ENCODE data around the gene PHF21A.
"Not testable (repeated sequence)": the region's sequence is repeated elsewhere in the genome, so short reads cannot be mapped to it uniquely, and the experiment has no call there.

The PHF21A gene

GRCh38 chr11:45918331-45918941 lies 202.8 kb downstream of the PHF21A start:
- peak; percentile 84 for DNase-seq

GRCh38 chr11:45917623-45918330 lies 203.5 kb downstream of the PHF21A start, which contains the start of gene PEX16:
TSS of gene PEX16 (minus strand) at chr11:45917877. CDS start at chr11:45917811, 66 bp downstream.
- DNase-seq: peak; percentile 93

GRCh38 chr11:45917286-45917622 lies 204.0 kb downstream of the PHF21A start:
- DNase-seq: no peak

- no peak for DNase-seq
Observed at GRCh38 chr11:45915446-45915845, 205.8 kb downstream of the PHF21A start.

- no peak for DNase-seq
Observed at GRCh38 chr11:45913942-45914635, 207.2 kb downstream of the PHF21A start.

- DNase-seq: no peak
Observed at GRCh38 chr11:45913514-45913913, 207.7 kb downstream of the PHF21A start.

GRCh38 chr11:45910623-45911022 lies 210.6 kb downstream of the PHF21A start:
- DNase-seq: no peak

GRCh38 chr11:45909594-45910475 lies 211.4 kb downstream of the PHF21A start:
- DNase-seq: no peak

GRCh38 chr11:45907911-45908370 lies 213.3 kb downstream of the PHF21A start:
- DNase-seq: no peak

GRCh38 chr11:45906965-45907611 lies 214.2 kb downstream of the PHF21A start, which contains the start of gene FREY1:
TSS of gene FREY1 (minus strand) at chr11:45907271. CDS start at chr11:45907245, 26 bp downstream.
- DNase-seq: no peak

GRCh38 chr11:45906096-45906682 lies 215.1 kb downstream of the PHF21A start:
- DNase-seq: no peak

- DNase-seq: not testable (repeated sequence)
Observed at GRCh38 chr11:45905576-45905975, 215.7 kb downstream of the PHF21A start.

- no peak for DNase-seq
Observed at GRCh38 chr11:45905095-45905494, 216.2 kb downstream of the PHF21A start.

- DNase-seq: no peak
Observed at GRCh38 chr11:45904309-45904915, 216.8 kb downstream of the PHF21A start.

GRCh38 chr11:45902452-45903380 lies 218.5 kb downstream of the PHF21A start:
- no peak for DNase-seq

- DNase-seq: no peak
Observed at GRCh38 chr11:45901626-45902025, 219.6 kb downstream of the PHF21A start.

- DNase-seq: peak; percentile 56
Observed at GRCh38 chr11:45900916-45901617, 220.2 kb downstream of the PHF21A start.

- DNase-seq: peak; percentile 55
Observed at GRCh38 chr11:45900175-45900800, 221.0 kb downstream of the PHF21A start.

Measured in activated CD8-positive, alpha-beta memory T cell treated with anti-CD3 and anti-CD28 coated beads for 24 hours (primary cell).